Esophagus muscularis mucosa (tissue), 4 donors: ENCODE data around the gene EIF4G2. TPM values are rescaled to one million over a fixed set of nuclear protein-coding genes. Genes with fewer than 3 reads are reported as not detected.
"Not testable (repeated sequence)": the region's sequence is repeated elsewhere in the genome, so short reads cannot be mapped to it uniquely, and the experiment has no call there.

Experiments
- DNase-seq: peaks from one replicate; pipeline ENCODE4 v3.0.0-alpha.2; 2017; ENCODE audit errors: extremely low spot score
- H3K27ac ChIP-seq, 4 donors: fragments of 200-600 bp; sonication (generic); replicated peaks in 1 of 4; 1 replicate in 3 of 4; 2 replicates in 1 of 4; pipeline ENCODE4 v1.5.1; 2016 to 2019; ENCODE audit warnings: mild to moderate bottlenecking in 1 of 4
- H3K27me3 ChIP-seq, 4 donors: fragments of 200-600 bp; sonication (generic); one replicate each; pipeline versions ENCODE4 v1.5.1 to v1.6.0; 2016 to 2019
- H3K36me3 ChIP-seq, 4 donors: fragments of 200-600 bp; sonication (generic); one replicate each; pipeline ENCODE4 v1.5.1; 2016 to 2019
- H3K4me1 ChIP-seq, 4 donors: fragments of 200-600 bp; sonication (generic); one replicate each; pipeline ENCODE4 v1.5.1; 2016 to 2019
- H3K4me3 ChIP-seq, 4 donors: fragments of 200-600 bp; sonication (generic); 1 replicate in 2 of 4; 2 replicates in 2 of 4; pipeline ENCODE4 v1.5.1; 2016 to 2019; ENCODE audit warnings: mild to moderate bottlenecking in 4 of 4, moderate library complexity in 1 of 4
- H3K9me3 ChIP-seq, 4 donors: fragments of 200-600 bp; sonication (generic); 1 replicate in 3 of 4; 2 replicates in 1 of 4; pipeline ENCODE4 v1.5.1; 2016 to 2019
- EP300 ChIP-seq: sonication (generic); formaldehyde crosslinking; IDR thresholded peaks from one replicate; pipeline ENCODE4 v1.6.1; 2017; ENCODE audit warnings: antibody characterized with exemption
- POLR2A ChIP-seq: fragments of 450-650 bp; IDR thresholded peaks from one replicate; pipeline ENCODE4 v1.6.1; 2017; ENCODE audit warnings: antibody characterized with exemption, moderate library complexity, mild to moderate bottlenecking, low read depth
- POLR2AphosphoS5 ChIP-seq, 2 donors: sonication (generic); formaldehyde crosslinking; IDR thresholded peaks; one replicate each; pipeline ENCODE4 v1.6.1; 2017; ENCODE audit warnings: antibody characterized with exemption in 2 of 2
- WGBS: methylation state at CpG from one replicate; pipeline ENCODE4 v1.1.5; 2018; 5-methylcytosine and 5-hydroxymethylcytosine counted together
- intact Hi-C: fragments of 100-400 bp; cut with DNase I; formaldehyde crosslinking; loops from one replicate; pipeline ENCODE4 v1.15.1; 2023
- total RNA-seq, 4 donors: library from RNA; depleted of rRNA; stranded (reverse); fragments of >200 nt; gene quantifications; one replicate each; pipeline versions ENCODE4 v1.1.0 to v1.2.1, GENCODE V29; 2016
- TF ChIP-seq, protein P1 (sequence below), 3 experiments: fragments of 200-600 bp in 2 of 3; fragments of 450-650 bp in 1 of 3; sonication (generic) in 2 of 3; IDR thresholded peaks; one replicate each; pipeline ENCODE4 v1.5.1; 2017 to 2019; ENCODE audit warnings: antibody characterized with exemption in 3 of 3, mild to moderate bottlenecking in 2 of 3, moderate library complexity in 1 of 3

The EIF4G2 gene
- total RNA-seq, 4 donors from 2014 or later = 508 to 734 (median 592) TPM

DNA sequence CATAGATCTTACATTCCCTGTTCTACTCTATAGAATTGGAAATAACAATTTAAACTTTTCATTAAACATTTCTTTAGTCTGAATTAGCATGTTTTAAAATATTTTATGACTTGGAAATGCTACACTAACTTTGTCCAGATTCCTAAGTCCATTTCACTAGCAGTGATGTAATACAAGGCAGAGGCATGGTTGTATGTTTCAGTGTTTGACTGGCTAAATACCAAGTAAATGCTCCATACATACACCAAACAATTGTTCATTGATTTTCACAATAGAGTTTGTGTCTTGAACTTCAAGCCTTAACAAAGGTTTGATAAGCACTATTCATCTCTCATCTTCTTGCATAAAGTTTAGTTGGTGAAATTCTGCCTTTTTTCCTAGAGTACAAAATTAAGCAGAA lies 35.6 kb upstream of the EIF4G2 start:
- intact Hi-C loops = no loop called here
- TF ChIP-seq POLR2AphosphoS5 (IDR thresholded peaks at IDR 0.05) (no peak), POLR2A (no peak), EP300 (no peak)
- TF ChIP-seq, protein P1, sequence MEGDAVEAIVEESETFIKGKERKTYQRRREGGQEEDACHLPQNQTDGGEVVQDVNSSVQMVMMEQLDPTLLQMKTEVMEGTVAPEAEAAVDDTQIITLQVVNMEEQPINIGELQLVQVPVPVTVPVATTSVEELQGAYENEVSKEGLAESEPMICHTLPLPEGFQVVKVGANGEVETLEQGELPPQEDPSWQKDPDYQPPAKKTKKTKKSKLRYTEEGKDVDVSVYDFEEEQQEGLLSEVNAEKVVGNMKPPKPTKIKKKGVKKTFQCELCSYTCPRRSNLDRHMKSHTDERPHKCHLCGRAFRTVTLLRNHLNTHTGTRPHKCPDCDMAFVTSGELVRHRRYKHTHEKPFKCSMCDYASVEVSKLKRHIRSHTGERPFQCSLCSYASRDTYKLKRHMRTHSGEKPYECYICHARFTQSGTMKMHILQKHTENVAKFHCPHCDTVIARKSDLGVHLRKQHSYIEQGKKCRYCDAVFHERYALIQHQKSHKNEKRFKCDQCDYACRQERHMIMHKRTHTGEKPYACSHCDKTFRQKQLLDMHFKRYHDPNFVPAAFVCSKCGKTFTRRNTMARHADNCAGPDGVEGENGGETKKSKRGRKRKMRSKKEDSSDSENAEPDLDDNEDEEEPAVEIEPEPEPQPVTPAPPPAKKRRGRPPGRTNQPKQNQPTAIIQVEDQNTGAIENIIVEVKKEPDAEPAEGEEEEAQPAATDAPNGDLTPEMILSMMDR (IDR thresholded peaks at IDR 0.05) = no peak

DNA sequence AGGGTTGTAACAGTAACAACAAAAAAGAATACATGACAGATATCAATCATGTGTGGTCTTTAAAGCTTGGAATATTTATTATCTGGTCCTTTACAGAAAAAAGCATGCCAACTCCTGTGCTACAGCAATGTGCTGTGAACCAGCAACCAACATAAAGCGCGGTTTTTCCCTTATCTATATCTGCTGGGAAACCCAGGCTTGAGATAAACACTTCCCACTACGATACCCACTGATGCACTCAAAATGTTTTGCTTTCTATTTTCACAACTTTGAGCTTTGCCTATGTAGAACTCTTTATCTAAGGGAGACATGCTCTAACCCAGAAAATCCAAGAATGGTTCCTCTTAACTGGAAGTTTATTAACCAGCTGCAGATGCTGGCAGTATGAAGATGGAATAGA lies 30.2 kb upstream of the EIF4G2 start:
- TF ChIP-seq, protein P1 (IDR thresholded peaks at IDR 0.05) = no peak
- TF ChIP-seq POLR2A (no peak), POLR2AphosphoS5 (IDR thresholded peaks at IDR 0.05) (no peak), EP300 (no peak)
- Histone ChIP-seq H3K27ac (no peak overlapping the region), H3K9me3 (no peaks in the 10 kb centered on the region), H3K4me3 (no peak overlapping the region), H3K36me3 (no peaks in the 10 kb centered on the region), H3K4me1 (peaks cover 0 to under 1% (median 0%) of the 10 kb centered on the region in 4 donors), H3K27me3 (no peaks in the 10 kb centered on the region)
- DNase-seq = no peak
- WGBS = 65% methylated on average over 3 of the region's 3 CpGs
- intact Hi-C loops = no loop called here

More for the DNA sequence above, 35.6 kb upstream of the EIF4G2 start:
- no peak overlapping the region for H3K4me3 ChIP-seq
- H3K27me3 ChIP-seq = no peaks in the 10 kb centered on the region
- peak overlapping the region in 3 of 4 donors; percentile 8 to 55 (median 37) for H3K27ac ChIP-seq
- H3K36me3 ChIP-seq = no peaks in the 10 kb centered on the region
- no peak for DNase-seq
- peaks cover 18 to 26% (median 21%) of the 10 kb centered on the region in 4 donors for H3K4me1 ChIP-seq
- H3K9me3 ChIP-seq = no peaks in the 10 kb centered on the region

DNA sequence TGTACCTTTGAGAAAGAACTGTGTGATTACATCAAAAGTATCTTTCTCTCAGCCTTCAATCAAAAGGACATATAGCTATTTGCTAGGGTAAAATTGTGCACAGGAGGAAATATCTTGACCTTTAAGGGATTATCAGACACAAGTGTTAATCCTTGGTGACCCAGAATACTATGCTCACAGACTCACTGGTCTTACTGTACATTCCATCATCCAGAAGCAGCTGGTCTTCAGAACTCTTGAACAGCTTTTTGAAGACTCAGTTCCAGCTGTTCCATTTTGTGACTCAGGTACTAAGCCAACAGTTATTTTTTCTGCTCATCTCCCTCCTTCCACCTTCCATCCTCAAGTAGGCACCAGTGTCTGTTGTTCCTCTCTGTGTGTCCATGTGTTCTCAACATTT lies 29.4 kb upstream of the EIF4G2 start:
- H3K36me3 ChIP-seq = no peaks in the 10 kb centered on the region
- H3K27me3 ChIP-seq = no peaks in the 10 kb centered on the region
- H3K4me3 ChIP-seq = no peak overlapping the region
- no peak for DNase-seq
- H3K9me3 ChIP-seq = no peaks in the 10 kb centered on the region
- H3K4me1 ChIP-seq = no peaks in the 10 kb centered on the region
- H3K27ac ChIP-seq = no peak overlapping the region
- TF ChIP-seq POLR2A (no peak), EP300 (no peak), POLR2AphosphoS5 (IDR thresholded peaks at IDR 0.05) (no peak)
- TF ChIP-seq, protein P1 (IDR thresholded peaks at IDR 0.05) = no peak
- intact Hi-C loops = no loop called here

DNA sequence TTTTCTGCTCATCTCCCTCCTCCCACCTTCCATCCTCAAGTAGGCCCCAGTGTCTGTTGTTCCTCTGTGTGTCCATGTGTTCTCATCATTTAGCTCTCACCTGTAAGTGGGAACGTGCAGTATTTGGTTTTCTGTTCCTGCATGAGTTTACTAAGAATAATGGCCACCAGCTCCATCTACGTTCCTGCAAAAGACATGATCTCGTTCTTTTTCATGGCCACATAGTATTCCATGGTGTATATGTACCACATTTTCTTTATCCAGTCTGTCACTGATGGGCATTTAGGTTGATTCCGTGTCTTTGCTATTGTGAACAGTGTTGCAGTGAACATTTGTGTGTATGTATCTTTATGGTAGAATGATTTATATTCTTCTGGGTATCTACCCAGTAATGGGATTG lies 28.2 kb upstream of the EIF4G2 start:
- intact Hi-C loops, H3K4me1 ChIP-seq, H3K9me3 ChIP-seq, DNase-seq, H3K27me3 ChIP-seq, H3K36me3 ChIP-seq, H3K27ac ChIP-seq, H3K4me3 ChIP-seq: not testable (repeated sequence)
- WGBS = 89% methylated on average over 4 of the region's 4 CpGs

DNA sequence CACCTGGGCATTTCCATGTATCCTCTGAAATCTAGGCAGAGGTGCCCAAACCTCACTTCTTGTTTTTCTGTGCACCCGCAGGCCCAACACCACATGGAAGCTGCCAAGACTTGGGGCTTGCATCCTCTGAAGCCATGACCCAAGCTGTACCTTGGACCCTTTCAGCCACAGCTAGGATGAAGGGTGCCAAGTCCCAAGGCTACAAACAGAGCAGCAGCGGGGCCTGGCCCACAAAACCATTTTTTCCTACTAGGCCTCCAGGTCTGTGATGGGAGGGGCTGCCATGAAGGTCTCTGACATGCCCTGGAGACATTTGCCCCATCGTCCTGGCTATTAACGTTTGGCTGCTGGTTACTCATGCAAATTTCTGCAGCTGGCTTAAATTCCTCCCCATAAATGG lies 20.4 kb upstream of the EIF4G2 start:
- WGBS = 97% methylated on average over 3 of the region's 4 CpGs

More for the DNA sequence above, 20.4 kb upstream of the EIF4G2 start:
- TF ChIP-seq EP300 (no peak), POLR2AphosphoS5 (IDR thresholded peaks at IDR 0.05) (no peak), POLR2A (no peak)
- TF ChIP-seq, protein P1 (IDR thresholded peaks at IDR 0.05) = no peak
- peaks cover 0 to 3% (median 0%) of the 10 kb centered on the region in 4 donors for H3K4me1 ChIP-seq
- H3K36me3 ChIP-seq = no peaks in the 10 kb centered on the region
- no peaks in the 10 kb centered on the region for H3K27me3 ChIP-seq
- no peak for DNase-seq
- intact Hi-C loops = no loop called here
- no peak overlapping the region for H3K4me3 ChIP-seq
- no peak overlapping the region for H3K27ac ChIP-seq
- no peaks in the 10 kb centered on the region for H3K9me3 ChIP-seq
